ENCODE data around the gene SMURF1.
A peak's percentile ranks its signal among the peaks of the same experiment; 100 is the strongest.
"Not testable (repeated sequence)": the region's sequence is repeated elsewhere in the genome, so short reads cannot be mapped to it uniquely, and the experiment has no call there.

Gene SMURF1

DNA sequence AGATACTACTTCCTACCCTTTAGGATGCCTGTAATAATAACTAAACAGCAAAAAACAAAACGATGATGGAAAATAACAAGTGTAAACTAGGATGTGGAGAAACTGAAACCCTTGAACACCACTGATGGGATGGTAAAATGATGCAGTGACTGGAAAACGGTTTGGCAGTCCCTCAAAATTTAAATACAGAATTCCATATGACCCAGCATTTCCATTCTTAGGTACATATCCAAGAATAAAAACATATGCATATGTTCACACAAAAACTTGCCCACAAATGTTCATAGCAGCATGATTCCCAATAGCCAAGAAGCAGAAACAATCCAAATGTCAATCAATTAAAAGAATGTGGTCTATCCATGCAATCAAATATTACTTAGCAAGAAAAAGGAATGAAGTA lies 25.8 kb downstream of the SMURF1 start:
- no peak for DNase-seq

DNA sequence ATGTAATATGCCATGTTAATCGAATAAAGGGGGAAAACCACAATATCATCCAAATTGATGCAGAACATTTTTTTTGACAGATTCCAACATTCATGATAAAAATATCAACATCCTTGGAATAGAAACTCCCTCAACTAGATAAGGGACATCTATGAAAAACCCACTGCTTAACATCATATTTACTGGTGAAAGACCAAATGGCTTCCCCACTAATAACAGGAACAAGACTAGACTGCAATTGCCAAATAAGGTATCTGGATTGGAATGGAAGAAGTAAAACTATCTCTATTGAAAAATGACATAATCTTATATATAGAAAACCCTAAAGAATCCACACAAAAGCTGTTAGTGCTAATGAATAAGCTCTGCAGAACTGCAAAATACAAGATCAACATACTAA lies 27.8 kb downstream of the SMURF1 start:
- no peak for DNase-seq

DNA sequence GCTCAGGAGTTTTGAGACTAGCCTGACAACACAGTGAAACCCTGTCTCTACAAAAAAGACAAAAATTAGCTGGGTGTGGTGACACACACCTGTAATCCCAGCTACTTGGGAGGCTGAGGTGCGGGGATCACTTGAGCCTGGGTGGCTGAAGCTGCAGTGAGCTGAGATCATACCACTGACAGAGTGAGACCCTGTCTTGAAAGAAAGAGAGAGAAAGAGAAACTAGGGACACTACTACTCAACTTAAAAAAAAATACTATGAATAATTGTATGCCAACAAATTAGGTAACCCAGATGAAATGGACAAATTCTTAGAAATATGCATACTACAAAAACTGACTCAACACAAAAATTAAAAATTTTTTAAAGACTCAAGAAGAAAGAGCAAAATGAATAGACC lies 28.5 kb downstream of the SMURF1 start:
- DNase-seq: no peak

DNA sequence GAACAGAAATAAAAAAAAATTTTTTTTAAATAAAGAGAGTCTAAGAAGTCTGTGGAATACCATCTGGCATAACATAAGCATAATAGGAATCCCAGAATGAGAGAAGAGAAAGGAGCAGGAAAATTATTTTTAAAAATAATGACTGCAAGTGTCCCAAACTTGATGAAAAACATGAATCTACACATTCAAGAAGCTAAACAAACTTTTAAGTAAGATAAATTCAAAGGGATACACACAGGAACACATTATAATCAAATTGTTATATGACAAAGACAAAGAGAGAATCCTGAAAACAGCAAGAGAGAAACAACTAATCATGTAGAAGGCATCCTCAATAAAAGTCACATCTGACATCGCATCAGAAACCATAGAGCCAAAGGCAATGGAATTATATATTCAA lies 30.9 kb downstream of the SMURF1 start:
- no peak for DNase-seq

DNA sequence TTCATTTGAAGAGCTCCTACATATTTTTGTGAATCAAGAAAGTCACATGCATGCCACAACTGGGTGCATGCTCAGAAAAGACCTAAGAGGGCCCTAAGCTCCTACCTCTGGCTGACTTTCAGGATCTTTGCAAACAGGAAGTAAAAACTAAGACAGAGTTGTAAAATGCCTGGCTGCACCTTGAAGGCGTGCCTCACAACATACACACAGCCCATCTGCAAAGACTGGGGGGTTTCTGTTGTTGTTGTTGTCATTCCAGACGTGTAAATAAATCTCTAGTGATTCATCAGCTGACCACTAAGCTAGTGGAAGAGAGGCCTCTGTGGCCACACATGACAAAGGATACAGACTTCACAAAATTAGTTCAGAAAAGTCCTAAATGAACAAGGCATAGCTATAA lies 31.8 kb downstream of the SMURF1 start:
- DNase-seq: peak; percentile 19

DNA sequence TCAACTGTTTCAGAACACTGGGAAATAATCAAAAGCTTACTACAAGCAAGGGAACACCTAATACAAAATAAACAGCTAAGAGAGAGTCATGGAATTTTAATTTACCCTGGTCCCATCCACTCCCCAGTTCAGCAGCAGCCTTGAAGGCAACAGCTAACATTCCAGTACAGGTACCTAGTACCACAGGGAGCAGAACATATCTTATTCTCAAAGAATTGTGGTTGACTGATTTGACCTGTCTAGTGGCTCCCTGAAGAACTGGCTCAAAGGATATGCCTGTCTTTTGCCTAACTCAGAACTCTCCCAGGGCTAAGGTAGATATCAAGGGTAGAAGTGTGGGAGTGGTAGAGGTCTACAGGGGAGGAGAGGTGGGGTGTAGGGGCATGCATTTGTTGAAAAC lies 32.3 kb downstream of the SMURF1 start:
- no peak for DNase-seq

DNA sequence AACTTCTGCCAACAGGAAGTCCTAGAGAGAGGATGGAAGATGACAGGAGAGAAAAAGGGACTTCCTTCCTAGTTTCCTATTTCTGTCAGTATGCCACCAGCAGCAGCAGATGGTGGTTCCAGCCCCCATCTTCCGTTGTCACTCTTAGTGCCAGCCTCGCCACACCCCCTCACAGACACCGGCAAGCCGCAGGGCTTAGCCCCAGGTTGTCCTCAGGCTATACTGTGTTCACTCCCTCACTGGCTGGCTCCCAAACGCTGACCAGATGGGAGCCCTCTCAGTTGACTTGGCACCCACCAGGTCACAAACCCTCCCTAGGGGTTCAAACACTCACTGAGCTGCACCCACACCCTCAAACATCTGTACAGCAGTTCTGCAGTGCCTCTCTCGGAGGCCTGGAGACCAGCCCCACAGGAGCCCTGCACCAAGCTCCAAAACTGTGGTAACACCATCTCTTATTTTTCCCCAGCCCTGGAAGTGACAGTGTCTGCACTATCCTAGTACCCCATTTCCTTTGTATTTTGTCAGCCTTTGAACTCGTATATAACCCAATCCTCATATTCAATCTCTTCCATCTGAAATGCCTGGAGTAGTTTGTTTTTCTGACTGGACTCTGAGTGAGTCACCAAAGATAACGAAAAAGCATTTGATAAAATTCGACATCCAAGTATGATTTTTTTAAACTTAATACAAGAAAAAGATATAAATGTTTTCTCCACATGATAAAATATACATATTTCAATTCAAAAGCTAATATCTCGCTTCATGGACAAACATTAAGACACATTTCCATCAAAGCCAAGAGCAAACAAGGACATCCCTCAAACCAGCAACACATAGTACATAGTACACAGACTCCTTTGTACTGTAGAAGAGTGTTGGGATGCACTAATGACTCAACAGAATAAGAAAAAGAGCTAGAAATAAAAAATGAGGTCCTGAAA lies 34.5 kb downstream of the SMURF1 start:
- no peak for DNase-seq

DNA sequence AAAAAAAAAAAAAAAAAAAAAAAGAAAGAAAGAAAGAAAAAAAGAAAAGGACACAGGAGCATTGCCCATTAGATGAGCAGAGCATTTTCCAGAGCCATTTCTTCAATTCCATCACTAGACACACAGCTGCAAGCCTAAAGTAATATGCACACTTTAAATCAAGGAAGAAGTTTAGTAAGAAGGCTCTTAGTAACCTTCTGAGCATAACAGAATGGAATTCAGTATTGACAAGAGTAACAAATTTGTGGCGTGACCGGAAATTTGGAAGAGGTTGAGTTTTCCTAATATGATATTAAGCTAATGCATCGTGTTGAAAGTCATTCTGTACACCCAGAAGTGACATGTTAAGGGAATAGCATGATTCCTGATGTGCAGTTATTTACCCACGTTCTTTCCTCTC lies 35.3 kb downstream of the SMURF1 start:
- DNase-seq: no peak

DNA sequence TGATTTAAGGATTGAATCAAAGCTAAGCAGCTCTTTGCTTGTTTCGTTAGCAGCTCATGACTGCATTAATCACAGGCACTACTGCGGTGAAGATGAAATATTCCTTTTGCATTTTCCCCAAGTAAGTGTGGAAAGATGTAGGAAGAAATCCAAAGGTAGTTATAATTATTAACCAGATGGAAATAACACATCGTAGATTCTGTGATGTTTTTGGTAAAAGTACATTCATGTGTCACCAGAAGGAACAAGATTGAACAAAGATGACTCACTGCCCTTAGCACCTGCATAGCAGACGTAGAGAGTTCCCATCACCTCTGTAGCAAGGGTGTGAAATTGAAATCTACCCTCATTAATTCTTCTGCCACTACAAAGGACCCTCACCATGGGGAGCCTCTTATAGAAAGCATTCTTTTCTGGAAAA lies 37.1 kb downstream of the SMURF1 start:
- peak; percentile 80 for DNase-seq

DNA sequence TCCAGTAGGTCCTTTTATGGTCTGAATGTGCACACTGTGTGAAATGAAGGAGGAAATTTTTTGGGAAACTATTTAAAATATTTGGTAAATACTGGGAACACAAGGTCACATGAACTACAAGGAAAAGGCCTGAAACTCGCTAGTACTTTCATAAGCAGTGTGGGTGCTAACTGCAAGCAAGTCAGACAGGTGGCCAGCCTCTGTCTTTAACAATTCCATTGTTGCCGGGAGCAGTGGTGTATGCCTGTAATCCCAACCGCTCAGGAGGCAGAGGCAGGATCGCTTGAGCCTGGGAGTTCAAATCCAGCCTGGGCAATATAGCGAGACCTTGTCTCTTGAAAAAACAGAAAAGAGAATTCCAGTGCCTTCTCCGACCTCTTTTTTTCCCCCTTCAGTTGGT lies 37.5 kb downstream of the SMURF1 start:
- DNase-seq: no peak

DNA sequence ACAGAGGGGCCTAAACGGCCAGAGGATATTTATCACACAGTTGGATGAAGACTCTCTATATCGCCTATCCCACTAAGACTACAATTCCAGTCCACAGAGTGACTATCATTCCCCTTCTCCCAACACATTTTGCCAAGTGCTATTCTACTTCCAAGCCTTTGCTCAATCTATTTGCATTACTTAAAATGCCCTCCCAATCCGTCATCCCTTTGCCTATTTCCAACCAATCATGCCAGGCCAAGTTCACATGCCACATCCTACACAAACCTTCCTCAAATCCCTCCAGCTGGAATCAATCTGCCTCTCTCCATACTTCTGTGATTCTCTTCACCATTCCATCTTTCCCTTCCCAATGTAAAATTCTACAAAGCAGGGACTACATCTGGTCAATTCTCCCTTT lies 38.2 kb downstream of the SMURF1 start:
- no peak for DNase-seq

DNA sequence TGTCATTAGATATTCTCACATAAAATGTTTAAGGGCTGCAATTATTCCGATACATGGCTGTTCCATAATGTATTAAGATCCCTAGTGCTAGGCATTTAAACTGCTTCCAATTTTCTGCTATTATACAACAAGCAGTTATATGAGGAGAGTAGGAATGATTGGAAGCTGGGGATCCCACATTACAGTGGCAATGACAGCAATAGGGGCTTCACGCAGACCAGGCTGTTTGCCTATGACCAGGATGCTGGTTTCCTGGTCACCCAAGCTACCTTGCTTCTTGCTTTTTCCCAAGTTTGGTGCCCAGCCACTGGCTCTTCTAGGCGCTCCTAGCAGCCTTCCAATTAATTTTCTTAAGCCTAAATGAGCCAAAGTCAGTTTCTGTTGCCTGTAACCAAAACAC lies 39.3 kb downstream of the SMURF1 start:
- no peak for DNase-seq

DNA sequence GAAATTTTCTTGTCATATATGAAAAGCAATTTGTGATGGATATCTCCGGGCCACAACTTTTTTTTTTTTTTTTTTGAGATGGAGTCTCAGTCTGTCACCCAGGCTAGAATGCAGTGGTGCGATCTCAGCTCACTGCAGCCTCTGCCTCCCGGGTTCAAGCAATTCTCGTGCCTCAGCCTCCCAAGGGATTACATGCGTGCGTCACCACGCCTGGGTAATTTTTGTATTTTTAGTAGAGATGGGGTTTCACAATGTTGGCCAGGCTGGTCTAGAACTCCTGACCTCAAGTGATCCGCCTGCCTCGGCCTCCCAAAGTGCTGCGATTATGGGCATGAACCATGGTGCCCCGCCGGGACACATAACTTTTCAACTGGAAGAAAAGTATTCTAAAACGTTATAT lies 40.1 kb downstream of the SMURF1 start:
- not testable (repeated sequence) for DNase-seq

DNA sequence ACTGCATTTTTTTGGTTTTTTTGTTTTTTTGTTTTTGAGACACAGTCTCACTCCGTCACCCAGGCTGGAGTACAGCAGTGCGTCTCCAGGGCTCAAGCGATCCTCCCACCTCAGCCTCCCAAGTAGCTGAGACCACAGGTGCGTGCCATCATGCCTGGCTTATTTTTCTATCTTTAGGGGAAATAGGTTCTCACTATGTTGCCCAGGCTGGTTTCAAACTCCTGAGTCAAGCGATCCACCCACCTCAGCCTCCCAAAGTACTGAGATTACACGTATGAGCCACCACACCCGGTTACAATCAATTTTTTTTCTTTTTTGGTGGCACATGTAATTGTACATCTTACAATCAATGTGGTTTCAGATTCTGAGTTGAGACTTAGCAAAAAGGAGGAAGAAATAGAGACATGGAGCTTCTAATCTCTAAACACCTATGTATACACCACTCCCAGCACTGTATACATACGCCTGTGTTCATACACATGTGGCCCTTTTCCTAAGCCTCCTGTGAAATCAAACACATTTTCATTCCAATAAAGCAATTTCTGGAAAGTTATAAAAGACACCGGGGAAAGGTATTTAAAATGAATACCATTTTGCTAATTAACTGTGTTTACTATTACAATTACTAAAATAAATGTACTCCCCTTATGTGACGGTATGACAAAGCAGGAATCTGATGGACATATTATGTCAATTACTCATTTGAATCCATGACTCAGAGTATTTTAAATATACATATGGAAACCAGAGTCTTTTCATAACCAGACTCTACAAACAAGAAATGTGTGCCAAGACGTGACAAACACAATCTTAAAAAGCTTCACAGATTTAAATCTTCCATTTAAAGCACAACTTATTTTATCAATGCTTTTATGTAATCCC lies 40.9 kb downstream of the SMURF1 start:
- no peak for DNase-seq

DNA sequence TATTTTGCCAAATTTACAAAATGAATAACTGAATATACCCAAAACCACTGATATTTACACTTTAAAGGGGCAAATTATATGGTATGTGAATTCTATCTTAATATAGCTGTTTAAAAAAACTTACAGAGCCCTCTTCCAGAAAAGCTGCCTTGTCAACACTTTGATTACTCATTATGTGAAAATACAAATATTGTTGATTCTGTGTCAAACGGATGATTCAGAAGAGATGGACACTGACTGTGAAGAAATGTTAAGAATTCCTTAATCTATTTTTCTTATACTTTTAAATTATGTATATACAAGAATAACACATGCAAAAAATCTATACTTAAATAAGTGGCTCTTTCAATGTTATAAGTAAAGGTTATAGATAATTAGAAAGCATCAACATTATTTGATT lies 41.5 kb downstream of the SMURF1 start:
- peak; percentile 6 for DNase-seq

DNA sequence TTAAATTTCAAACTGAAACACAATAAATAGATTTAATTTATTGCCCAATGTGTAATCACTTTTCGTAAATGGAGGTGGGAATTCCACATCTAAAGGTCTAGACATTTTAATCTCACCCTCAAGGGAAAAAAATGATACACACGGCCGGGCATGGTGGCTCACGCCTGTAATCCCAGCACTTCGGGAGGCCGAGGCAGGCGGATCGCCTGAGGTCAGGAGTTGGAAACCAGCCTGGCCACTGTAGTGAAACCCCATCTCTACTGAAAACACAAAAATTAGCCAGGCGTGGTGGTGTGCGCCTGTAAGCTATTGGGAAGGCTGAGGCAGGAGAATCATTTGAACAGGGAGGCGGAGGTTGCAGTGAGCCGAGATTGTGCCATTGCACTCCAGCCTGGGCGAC lies 42.4 kb downstream of the SMURF1 start:
- DNase-seq: not testable (repeated sequence)

DNA sequence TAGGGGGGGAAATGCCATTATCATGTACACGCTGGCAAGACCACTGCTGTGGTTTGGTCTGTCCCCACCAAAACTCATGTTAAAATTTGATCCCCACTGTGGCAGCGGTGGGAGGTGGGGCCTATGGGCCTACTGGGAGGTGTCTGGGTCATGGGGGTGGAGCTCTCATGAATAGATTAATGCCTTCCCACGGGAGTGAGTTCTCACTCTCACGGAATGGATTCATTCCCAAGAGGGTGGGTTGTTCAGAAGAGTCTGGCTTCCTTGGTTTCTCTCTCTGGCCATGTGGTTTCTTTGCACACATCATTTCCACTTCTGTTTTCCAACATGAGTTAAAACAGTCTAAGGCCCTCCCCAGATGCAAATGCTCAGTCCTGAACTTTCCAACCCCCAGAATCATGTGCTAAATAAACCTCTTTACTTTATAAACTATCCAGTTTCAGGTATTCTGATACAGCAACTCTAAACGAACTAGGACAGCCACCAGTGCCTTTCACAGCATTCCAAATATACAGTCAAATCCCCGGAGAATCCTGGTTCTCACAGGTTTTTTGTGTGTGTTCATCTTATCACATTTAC lies 44.3 kb downstream of the SMURF1 start:
- DNase-seq: no peak

DNA sequence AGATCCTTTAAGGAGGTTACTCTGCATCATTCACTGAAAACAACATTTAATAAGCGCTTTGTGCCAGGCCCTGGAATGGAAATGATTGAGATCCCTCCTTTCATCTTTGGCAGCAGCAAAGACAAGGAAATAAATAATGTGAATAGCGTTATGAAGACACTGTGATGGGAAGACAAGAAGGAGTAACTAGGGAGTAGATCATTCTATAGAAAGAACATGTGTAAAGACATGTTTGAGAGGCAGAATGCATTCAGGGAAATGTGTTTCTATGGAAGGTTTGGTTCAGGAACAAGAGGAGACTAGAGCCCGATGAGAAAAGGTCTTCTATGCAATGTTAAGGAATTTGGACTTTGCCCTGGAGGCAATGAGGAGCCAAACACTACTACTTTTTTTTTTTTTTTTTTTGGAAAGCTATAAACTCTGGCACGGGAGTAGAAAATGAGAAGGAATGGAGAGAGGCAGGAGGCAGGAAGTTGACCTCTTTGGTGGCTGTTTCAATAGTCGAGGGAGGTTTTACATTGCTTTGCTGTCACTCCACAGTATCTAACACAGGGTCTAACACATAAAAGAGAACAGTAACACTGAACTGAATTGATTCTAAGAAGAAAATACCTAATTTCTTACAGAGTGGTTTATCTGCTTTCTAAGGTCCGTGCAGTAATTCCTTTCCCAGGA lies 44.9 kb downstream of the SMURF1 start:
- DNase-seq: no peak

DNA sequence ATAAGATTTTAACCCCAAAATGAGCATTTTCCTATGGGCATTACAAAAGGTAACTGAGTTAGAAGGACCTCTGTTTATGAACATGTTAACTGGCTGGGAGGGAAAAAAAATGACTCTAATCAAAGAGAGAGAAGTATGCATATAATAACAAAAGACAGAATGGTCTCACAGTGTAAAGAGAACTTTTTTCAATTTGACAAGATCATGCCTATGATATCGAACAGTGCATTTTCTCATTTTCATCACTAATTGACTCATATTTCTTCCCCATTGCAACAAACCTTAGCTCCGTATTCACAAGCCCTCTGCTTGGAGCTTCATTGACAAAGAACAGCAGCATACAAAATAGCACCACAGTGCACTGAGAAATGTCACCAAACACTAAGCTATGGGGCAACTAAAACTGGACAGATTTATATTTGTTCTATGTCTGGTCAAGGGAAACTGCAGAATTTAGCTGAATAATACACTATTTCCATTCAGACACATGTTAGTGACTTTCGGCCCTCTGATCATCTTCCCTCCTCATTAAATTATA lies 45.6 kb downstream of the SMURF1 start:
- DNase-seq: no peak

DNA sequence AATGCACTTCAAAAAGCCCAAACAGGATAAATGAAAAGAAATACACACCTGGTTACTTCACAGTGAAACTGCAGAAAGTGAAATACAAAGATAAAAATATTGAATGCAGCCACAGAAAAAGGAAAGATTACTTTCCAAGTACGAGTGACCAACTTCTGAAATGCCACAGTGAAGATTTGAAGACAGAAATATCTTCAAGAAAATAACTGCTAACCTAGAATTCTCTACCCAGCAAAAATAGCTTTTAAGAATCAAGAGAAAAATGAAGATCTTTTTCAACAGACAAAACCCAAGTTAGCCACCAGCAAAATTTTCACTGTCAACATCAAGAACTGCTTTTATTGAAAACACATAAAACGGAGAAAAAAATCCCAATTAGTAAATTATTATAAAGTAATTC lies 46.2 kb downstream of the SMURF1 start:
- no peak for DNase-seq

DNA sequence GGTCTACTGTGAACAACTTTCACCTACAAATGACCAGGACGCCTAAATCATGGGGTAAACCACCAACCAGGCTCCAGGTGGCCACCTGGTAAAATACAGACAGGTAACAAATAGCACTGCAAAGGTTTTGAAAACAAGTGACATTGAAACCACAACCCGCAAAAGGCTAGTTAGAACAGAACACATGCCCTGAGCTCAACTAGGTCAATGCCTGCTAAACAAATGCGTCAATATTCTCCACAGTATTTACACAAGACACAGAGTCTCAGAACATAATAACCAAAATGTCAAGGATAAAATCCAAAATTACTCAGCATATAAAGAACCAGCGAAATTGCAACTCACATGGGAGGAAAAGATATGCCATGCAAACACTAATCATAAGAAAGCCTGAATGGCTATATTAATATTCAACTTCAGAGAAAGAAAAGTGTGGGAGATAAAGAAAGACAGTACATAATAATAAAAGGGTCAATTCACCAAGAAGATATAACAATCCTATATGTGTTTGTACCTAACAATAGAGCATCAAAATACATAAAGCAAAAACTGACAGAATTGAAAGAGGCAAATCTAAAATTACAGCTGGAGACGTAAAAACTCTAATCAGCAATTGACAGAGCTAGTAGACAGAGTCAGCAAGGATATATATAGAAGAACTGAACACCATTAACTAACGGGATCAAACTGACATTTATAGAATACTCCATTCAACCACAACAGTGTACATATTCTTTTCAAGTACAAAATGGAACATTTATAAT lies 47.6 kb downstream of the SMURF1 start:
- no peak for DNase-seq

DNA sequence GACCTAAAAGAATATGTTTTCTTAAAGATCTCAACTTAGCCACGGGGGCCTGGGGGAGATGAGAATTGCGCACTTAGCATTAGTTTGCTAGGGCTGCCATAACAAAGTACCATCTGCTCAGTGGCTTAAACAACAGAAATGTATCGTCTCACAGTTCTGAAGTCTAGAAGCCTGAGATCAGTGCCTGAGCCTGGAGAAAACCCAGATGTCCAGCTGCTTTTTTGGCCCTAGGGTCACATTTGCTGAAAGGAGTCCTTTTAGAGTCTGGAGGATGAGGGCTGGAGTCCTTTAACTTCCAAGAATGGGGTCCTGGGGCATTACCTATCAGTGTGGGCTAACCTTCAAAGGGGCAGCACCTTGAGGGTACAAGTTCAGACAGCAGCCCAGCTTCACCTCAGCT lies 48.2 kb downstream of the SMURF1 start:
- no peak for DNase-seq
